ENCODE results near the gene VAPB.

VAPB gene

DNA sequence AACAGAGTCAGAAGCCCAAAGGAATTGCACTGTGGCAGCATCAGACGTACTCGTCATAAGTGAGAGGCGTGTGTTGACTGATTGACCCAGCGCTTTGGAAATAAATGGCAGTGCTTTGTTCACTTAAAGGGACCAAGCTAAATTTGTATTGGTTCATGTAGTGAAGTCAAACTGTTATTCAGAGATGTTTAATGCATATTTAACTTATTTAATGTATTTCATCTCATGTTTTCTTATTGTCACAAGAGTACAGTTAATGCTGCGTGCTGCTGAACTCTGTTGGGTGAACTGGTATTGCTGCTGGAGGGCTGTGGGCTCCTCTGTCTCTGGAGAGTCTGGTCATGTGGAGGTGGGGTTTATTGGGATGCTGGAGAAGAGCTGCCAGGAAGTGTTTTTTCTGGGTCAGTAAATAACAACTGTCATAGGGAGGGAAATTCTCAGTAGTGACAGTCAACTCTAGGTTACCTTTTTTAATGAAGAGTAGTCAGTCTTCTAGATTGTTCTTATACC, 55.8 kb downstream of the VAPB start:
- Histone ChIP-seq H3K9me3 (ENCODE audit: severe bottlenecking) (no peaks in the 10 kb centered on the region), H3K27me3 (ENCODE audit: insufficient read depth, poor library complexity, severe bottlenecking) (no peaks in the 10 kb centered on the region), H3K27ac (ENCODE audit: poor library complexity, severe bottlenecking) (no peak overlapping the region), H3K36me3 (ENCODE audit: low read depth) (peaks cover 85% of the 10 kb centered on the region), H3K4me1 (ENCODE audit: insufficient read depth, poor library complexity, severe bottlenecking) (peaks cover 1% of the 10 kb centered on the region), H3K4me3 (ENCODE audit: severe bottlenecking) (no peak overlapping the region)
- no peak for TF ChIP-seq CTCF (IDR thresholded peaks at IDR 0.05; ENCODE audit: poor library complexity, severe bottlenecking)
- no peak for ATAC-seq (ENCODE audit: low read depth)
- DNase-seq (ENCODE audit: low spot score): peak; percentile 51

GRCh38 chr20:58446264-58446959, 57.4 kb downstream of the VAPB start:
- TF ChIP-seq CTCF (IDR thresholded peaks at IDR 0.05; ENCODE audit: poor library complexity, severe bottlenecking): no peak
- no peak for ATAC-seq (ENCODE audit: low read depth)
- H3K27me3 ChIP-seq (ENCODE audit: insufficient read depth, poor library complexity, severe bottlenecking): no peaks in the 10 kb centered on the region
- H3K27ac ChIP-seq (ENCODE audit: poor library complexity, severe bottlenecking): no peak overlapping the region
- H3K4me3 ChIP-seq (ENCODE audit: severe bottlenecking): no peak overlapping the region
- peaks cover 84% of the 10 kb centered on the region for H3K36me3 ChIP-seq (ENCODE audit: low read depth)
- H3K4me1 ChIP-seq (ENCODE audit: insufficient read depth, poor library complexity, severe bottlenecking): peaks cover 6% of the 10 kb centered on the region
- DNase-seq (ENCODE audit: low spot score): peak; percentile 22
- H3K9me3 ChIP-seq (ENCODE audit: severe bottlenecking): no peaks in the 10 kb centered on the region

GRCh38 chr20:58446960-58447265, 57.9 kb downstream of the VAPB start:
- H3K36me3 ChIP-seq (ENCODE audit: low read depth): peaks cover 79% of the 10 kb centered on the region
- H3K27me3 ChIP-seq (ENCODE audit: insufficient read depth, poor library complexity, severe bottlenecking): no peaks in the 10 kb centered on the region
- H3K27ac ChIP-seq (ENCODE audit: poor library complexity, severe bottlenecking): no peak overlapping the region
- DNase-seq (ENCODE audit: low spot score) (peak; percentile 71), ATAC-seq (ENCODE audit: low read depth) (0 out of 3 replicates have a peak, but pooled peaks have one; percentile 15)
- no peaks in the 10 kb centered on the region for H3K9me3 ChIP-seq (ENCODE audit: severe bottlenecking)
- TF ChIP-seq CTCF (IDR thresholded peaks at IDR 0.05; ENCODE audit: poor library complexity, severe bottlenecking): no peak
- peaks cover 6% of the 10 kb centered on the region for H3K4me1 ChIP-seq (ENCODE audit: insufficient read depth, poor library complexity, severe bottlenecking)
- H3K4me3 ChIP-seq (ENCODE audit: severe bottlenecking): no peak overlapping the region

- no peaks in the 10 kb centered on the region for H3K27me3 ChIP-seq (ENCODE audit: insufficient read depth, poor library complexity, severe bottlenecking)
- no peak overlapping the region for H3K4me3 ChIP-seq (ENCODE audit: severe bottlenecking)
- DNase-seq (ENCODE audit: low spot score) (peak; percentile 84), ATAC-seq (ENCODE audit: low read depth) (peak; percentile 82)
- peaks cover 6% of the 10 kb centered on the region for H3K4me1 ChIP-seq (ENCODE audit: insufficient read depth, poor library complexity, severe bottlenecking)
- no peak overlapping the region for H3K27ac ChIP-seq (ENCODE audit: poor library complexity, severe bottlenecking)
- TF ChIP-seq CTCF (IDR thresholded peaks at IDR 0.05; ENCODE audit: poor library complexity, severe bottlenecking): peak; percentile 99
- peaks cover 74% of the 10 kb centered on the region for H3K36me3 ChIP-seq (ENCODE audit: low read depth)
- H3K9me3 ChIP-seq (ENCODE audit: severe bottlenecking): no peaks in the 10 kb centered on the region
Measured at GRCh38 chr20:58447511-58448391, 58.7 kb downstream of the VAPB start.

All from RWPE2 (cell line).